ENCODE data around the gene TMEM107.

TMEM107 gene

GRCh38 chr17:8160224-8160577 is 16.0 kb downstream of the TMEM107 start:
- Histone ChIP-seq H3F3A (ENCODE audit: insufficient read depth) (peaks cover 20% of the 10 kb centered on the region), H4K20me1 (ENCODE audit: low read depth, low read length) (no peaks in the 10 kb centered on the region), H3K4me3 (ENCODE audit: insufficient read depth, low read length, poor library complexity, severe bottlenecking) (no peak overlapping the region), H3K27ac (ENCODE audit: low read depth, low read length) (no peak overlapping the region), H3K9me2 (replicated peaks; ENCODE audit: insufficient read depth, low read length) (no peaks in the 10 kb centered on the region), H3K9ac (ENCODE audit: low read length) (no peak overlapping the region), H3K4me2 (ENCODE audit: low read depth, low read length, poor library complexity, severe bottlenecking) (peak overlapping the region; percentile 80), H3K9me3 (ENCODE audit: insufficient read depth, low read length) (no peaks in the 10 kb centered on the region), H3K36me3 (ENCODE audit: low read length) (no peaks in the 10 kb centered on the region), H3K27me3 (ENCODE audit: low read length) (no peaks in the 10 kb centered on the region), H3K79me2 (ENCODE audit: insufficient read depth, low read length) (peaks cover 16% of the 10 kb centered on the region), H2AFZ (ENCODE audit: low read depth, low read length, severe bottlenecking) (no peak overlapping the region)
- TF ChIP-seq CTCF (IDR thresholded peaks at IDR 0.05; ENCODE audit: insufficient read depth, low read length, poor library complexity, severe bottlenecking) = no peak
- TF ChIP-seq EZH2phosphoT487 (conservative IDR thresholded peaks at IDR 0.05; ENCODE audit: low read length) = no peak

GRCh38 chr17:8159459-8160223 is 16.5 kb downstream of the TMEM107 start:
- no peak for TF ChIP-seq EZH2phosphoT487 (conservative IDR thresholded peaks at IDR 0.05; ENCODE audit: low read length)
- TF ChIP-seq CTCF (IDR thresholded peaks at IDR 0.05; ENCODE audit: insufficient read depth, low read length, poor library complexity, severe bottlenecking) = no peak
- H3K4me2 ChIP-seq (ENCODE audit: low read depth, low read length, poor library complexity, severe bottlenecking) = no peak overlapping the region
- H3K4me3 ChIP-seq (ENCODE audit: insufficient read depth, low read length, poor library complexity, severe bottlenecking) = no peak overlapping the region
- no peaks in the 10 kb centered on the region for H3K27me3 ChIP-seq (ENCODE audit: low read length)
- H3K9ac ChIP-seq (ENCODE audit: low read length) = no peak overlapping the region
- H3K27ac ChIP-seq (ENCODE audit: low read depth, low read length) = no peak overlapping the region
- peaks cover 20% of the 10 kb centered on the region for H3F3A ChIP-seq (ENCODE audit: insufficient read depth)
- no peaks in the 10 kb centered on the region for H3K9me3 ChIP-seq (ENCODE audit: insufficient read depth, low read length)
- no peaks in the 10 kb centered on the region for H3K36me3 ChIP-seq (ENCODE audit: low read length)
- H3K9me2 ChIP-seq (replicated peaks; ENCODE audit: insufficient read depth, low read length) = no peaks in the 10 kb centered on the region
- no peak overlapping the region for H2AFZ ChIP-seq (ENCODE audit: low read depth, low read length, severe bottlenecking)
- H3K79me2 ChIP-seq (ENCODE audit: insufficient read depth, low read length) = peaks cover 16% of the 10 kb centered on the region
- H4K20me1 ChIP-seq (ENCODE audit: low read depth, low read length) = no peaks in the 10 kb centered on the region

GRCh38 chr17:8159032-8159400 is 17.2 kb downstream of the TMEM107 start:
- Histone ChIP-seq H3F3A (ENCODE audit: insufficient read depth) (peaks cover 15% of the 10 kb centered on the region), H4K20me1 (ENCODE audit: low read depth, low read length) (no peaks in the 10 kb centered on the region), H3K4me2 (ENCODE audit: low read depth, low read length, poor library complexity, severe bottlenecking) (no peak overlapping the region), H3K27ac (ENCODE audit: low read depth, low read length) (no peak overlapping the region), H3K79me2 (ENCODE audit: insufficient read depth, low read length) (peaks cover 16% of the 10 kb centered on the region), H3K9me2 (replicated peaks; ENCODE audit: insufficient read depth, low read length) (no peaks in the 10 kb centered on the region), H3K4me3 (ENCODE audit: insufficient read depth, low read length, poor library complexity, severe bottlenecking) (no peak overlapping the region), H3K9me3 (ENCODE audit: insufficient read depth, low read length) (no peaks in the 10 kb centered on the region), H3K9ac (ENCODE audit: low read length) (no peak overlapping the region), H3K27me3 (ENCODE audit: low read length) (no peaks in the 10 kb centered on the region), H2AFZ (ENCODE audit: low read depth, low read length, severe bottlenecking) (no peak overlapping the region), H3K36me3 (ENCODE audit: low read length) (no peaks in the 10 kb centered on the region)
- TF ChIP-seq EZH2phosphoT487 (conservative IDR thresholded peaks at IDR 0.05; ENCODE audit: low read length) (no peak), CTCF (IDR thresholded peaks at IDR 0.05; ENCODE audit: insufficient read depth, low read length, poor library complexity, severe bottlenecking) (no peak)
